Activated CD8-positive, alpha-beta T cell treated with anti-CD3 and anti-CD28 coated beads, Interleukin-2, amount 10 ng/mL, durations not matched to agents 7 days and 5 days (primary cell): Measurements from ENCODE around the gene BCL2L15. TPM values are rescaled to one million over a fixed set of nuclear protein-coding genes. Genes with fewer than 3 reads are reported as not detected.

ENCODE experiments used
- total RNA-seq, 2 experiments: library from RNA; stranded (reverse); gene quantifications; one replicate each; pipeline ENCODE4 v1.2.3, GENCODE V29; 2021

Gene BCL2L15
- total RNA-seq, 2 experiments from 2014 or later, result 1.0 to 1.1 TPM

Other genes with a start within 250 kb of the BCL2L15 start
- 10 to 100 TPM; 24.8 to 25.2 TPM for gene PHTF1, start 128.1 kb downstream of the BCL2L15 start, total RNA-seq
- gene RSBN1, start 75.1 kb downstream of the BCL2L15 start, total RNA-seq, result 10 to 100 TPM; 27.3 to 29.9 TPM
- gene PTPN22, start 15.9 kb downstream of the BCL2L15 start, total RNA-seq, result 10 to 100 TPM; 74.8 to 78.9 TPM
- gene AP4B1, start 17.2 kb upstream of the BCL2L15 start, total RNA-seq, result 10 to 100 TPM; 42.9 to 44.9 TPM
- gene DCLRE1B, start 17.7 kb upstream of the BCL2L15 start, total RNA-seq, result 10 to 100 TPM; 19.6 to 19.7 TPM
- 10 to 100 TPM; 89.3 to 92.7 TPM for gene HIPK1, start 41.7 kb upstream of the BCL2L15 start, total RNA-seq
- gene OLFML3, start 91.9 kb upstream of the BCL2L15 start, total RNA-seq, result under 1 TPM; 0.42 to 0.78 TPM